NOMO-1 treated with dmso at 0.1 percent for 144 hours (cell line): ENCODE measurements around the gene SSX2IP.
"Not testable (repeated sequence)": the region's sequence is repeated elsewhere in the genome, so short reads cannot be mapped to it uniquely, and the experiment has no call there.

ENCODE experiments used
- DNase-seq: peaks from one replicate; lab custom pipeline; 2025; ENCODE audit not compliant: unreplicated experiment; lab: John Stamatoyannopoulos, UW

The SSX2IP gene

GRCh38 chr1:84690397-84691121 lies at the start of gene SSX2IP:
Gene SSX2IP, minus strand, starts transcription at chr1:84690461. Its CDS starts 19,242 bp downstream, at chr1:84671219.
- peak; percentile 91 for DNase-seq

- no peak for DNase-seq
Observed at GRCh38 chr1:84738237-84738636, 48.0 kb upstream of the SSX2IP start.

- DNase-seq, result no peak
Observed at GRCh38 chr1:84737590-84737989, 47.3 kb upstream of the SSX2IP start.

- DNase-seq, result no peak
Observed at GRCh38 chr1:84736944-84737343, 46.7 kb upstream of the SSX2IP start.

- no peak for DNase-seq
Observed at GRCh38 chr1:84736445-84736844, 46.2 kb upstream of the SSX2IP start.

- no peak for DNase-seq
Observed at GRCh38 chr1:84735483-84735882, 45.2 kb upstream of the SSX2IP start.

- no peak for DNase-seq
Observed at GRCh38 chr1:84732520-84732919, 42.3 kb upstream of the SSX2IP start.

GRCh38 chr1:84731519-84731918 lies 41.3 kb upstream of the SSX2IP start:
- no peak for DNase-seq

GRCh38 chr1:84727711-84728110 lies 37.5 kb upstream of the SSX2IP start:
- not testable (repeated sequence) for DNase-seq

GRCh38 chr1:84726593-84727499 lies 36.6 kb upstream of the SSX2IP start:
- DNase-seq, result no peak

GRCh38 chr1:84724128-84724860 lies 34.0 kb upstream of the SSX2IP start:
- DNase-seq, result no peak

- no peak for DNase-seq
Observed at GRCh38 chr1:84722794-84723193, 32.5 kb upstream of the SSX2IP start.

GRCh38 chr1:84721872-84722271 lies 31.6 kb upstream of the SSX2IP start:
- not testable (repeated sequence) for DNase-seq

GRCh38 chr1:84721152-84721551 lies 30.9 kb upstream of the SSX2IP start:
- DNase-seq, result no peak

- no peak for DNase-seq
Observed at GRCh38 chr1:84720221-84720780, 30.0 kb upstream of the SSX2IP start.

GRCh38 chr1:84719543-84720217 lies 29.4 kb upstream of the SSX2IP start:
- DNase-seq, result no peak

GRCh38 chr1:84715342-84716019 lies 25.2 kb upstream of the SSX2IP start:
- DNase-seq, result no peak

GRCh38 chr1:84712276-84712874 lies 22.1 kb upstream of the SSX2IP start:
- no peak for DNase-seq

GRCh38 chr1:84711869-84712268 lies 21.6 kb upstream of the SSX2IP start:
- DNase-seq, result no peak

GRCh38 chr1:84711121-84711520 lies 20.9 kb upstream of the SSX2IP start:
- no peak for DNase-seq
